ENCODE measurements around the gene KRTAP16-1. TPM values are rescaled to one million over a fixed set of nuclear protein-coding genes. Genes with fewer than 3 reads are reported as not detected.

KRTAP16-1 gene
- total and polyA plus RNA-seq, 12 donors = not detected

- Histone ChIP-seq H3K4me1 (no peaks in the 10 kb centered on the region), H3K9me3 (no peaks in the 10 kb centered on the region), H3K27ac (no peak overlapping the region), H3K36me3 (no peaks in the 10 kb centered on the region), H3K4me3 (no peak overlapping the region), H3K27me3 (peaks cover 0 to 49% (median 32%) of the 10 kb centered on the region in 7 donors)
- TF ChIP-seq, protein P1, sequence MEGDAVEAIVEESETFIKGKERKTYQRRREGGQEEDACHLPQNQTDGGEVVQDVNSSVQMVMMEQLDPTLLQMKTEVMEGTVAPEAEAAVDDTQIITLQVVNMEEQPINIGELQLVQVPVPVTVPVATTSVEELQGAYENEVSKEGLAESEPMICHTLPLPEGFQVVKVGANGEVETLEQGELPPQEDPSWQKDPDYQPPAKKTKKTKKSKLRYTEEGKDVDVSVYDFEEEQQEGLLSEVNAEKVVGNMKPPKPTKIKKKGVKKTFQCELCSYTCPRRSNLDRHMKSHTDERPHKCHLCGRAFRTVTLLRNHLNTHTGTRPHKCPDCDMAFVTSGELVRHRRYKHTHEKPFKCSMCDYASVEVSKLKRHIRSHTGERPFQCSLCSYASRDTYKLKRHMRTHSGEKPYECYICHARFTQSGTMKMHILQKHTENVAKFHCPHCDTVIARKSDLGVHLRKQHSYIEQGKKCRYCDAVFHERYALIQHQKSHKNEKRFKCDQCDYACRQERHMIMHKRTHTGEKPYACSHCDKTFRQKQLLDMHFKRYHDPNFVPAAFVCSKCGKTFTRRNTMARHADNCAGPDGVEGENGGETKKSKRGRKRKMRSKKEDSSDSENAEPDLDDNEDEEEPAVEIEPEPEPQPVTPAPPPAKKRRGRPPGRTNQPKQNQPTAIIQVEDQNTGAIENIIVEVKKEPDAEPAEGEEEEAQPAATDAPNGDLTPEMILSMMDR (IDR thresholded peaks at IDR 0.05) = no peak
- intact Hi-C loops (cut with DNase I) = no loop called here
- DNase-seq (no peak), ATAC-seq (no peak)
These were observed 50.7 kb downstream of the KRTAP16-1 start for GRCh38 chr17:41258406-41258805.

Other genes with a start within 250 kb of the KRTAP16-1 start
Only the 30 nearest of the 36 such genes appear.
- gene KRTAP4-16, start 207.1 kb downstream of the KRTAP16-1 start, total RNA-seq = not detected
- gene KRTAP4-16, start 207.1 kb downstream of the KRTAP16-1 start, polyA plus RNA-seq = not detected
- not detected for gene KRTAP4-9, start 203.9 kb downstream of the KRTAP16-1 start, total RNA-seq
- gene KRTAP4-9, start 203.9 kb downstream of the KRTAP16-1 start, polyA plus RNA-seq = not detected
- not detected for gene KRTAP4-11, start 190.9 kb downstream of the KRTAP16-1 start, total RNA-seq
- not detected for gene KRTAP4-11, start 190.9 kb downstream of the KRTAP16-1 start, polyA plus RNA-seq
- not detected for gene KRTAP4-12, start 185.1 kb downstream of the KRTAP16-1 start, total RNA-seq
- not detected for gene KRTAP4-12, start 185.1 kb downstream of the KRTAP16-1 start, polyA plus RNA-seq
- not detected for gene KRTAP4-6, start 168.8 kb downstream of the KRTAP16-1 start, total RNA-seq
- not detected for gene KRTAP4-6, start 168.8 kb downstream of the KRTAP16-1 start, polyA plus RNA-seq
- gene KRTAP4-5, start 159.5 kb downstream of the KRTAP16-1 start, total RNA-seq = not detected
- not detected for gene KRTAP4-5, start 159.5 kb downstream of the KRTAP16-1 start, polyA plus RNA-seq
- not detected for gene KRTAP4-4, start 148.6 kb downstream of the KRTAP16-1 start, total RNA-seq
- gene KRTAP4-4, start 148.6 kb downstream of the KRTAP16-1 start, polyA plus RNA-seq = not detected
- not detected for gene KRTAP4-3, start 141.1 kb downstream of the KRTAP16-1 start, total RNA-seq
- not detected for gene KRTAP4-3, start 141.1 kb downstream of the KRTAP16-1 start, polyA plus RNA-seq
- gene KRTAP4-2, start 131.1 kb downstream of the KRTAP16-1 start, total RNA-seq = not detected
- not detected for gene KRTAP4-2, start 131.1 kb downstream of the KRTAP16-1 start, polyA plus RNA-seq
- gene KRTAP4-1, start 124.4 kb downstream of the KRTAP16-1 start, total RNA-seq = not detected
- gene KRTAP4-1, start 124.4 kb downstream of the KRTAP16-1 start, polyA plus RNA-seq = not detected
- not detected for gene KRTAP9-1, start 119.4 kb downstream of the KRTAP16-1 start, total RNA-seq
- gene KRTAP9-1, start 119.4 kb downstream of the KRTAP16-1 start, polyA plus RNA-seq = not detected
- not detected for gene KRTAP9-2, start 82.7 kb downstream of the KRTAP16-1 start, total RNA-seq
- not detected for gene KRTAP9-2, start 82.7 kb downstream of the KRTAP16-1 start, polyA plus RNA-seq
- not detected for gene KRTAP9-3, start 76.9 kb downstream of the KRTAP16-1 start, total RNA-seq
- gene KRTAP9-3, start 76.9 kb downstream of the KRTAP16-1 start, polyA plus RNA-seq = not detected
- gene KRTAP9-8, start 71.3 kb downstream of the KRTAP16-1 start, total RNA-seq = not detected
- gene KRTAP9-8, start 71.3 kb downstream of the KRTAP16-1 start, polyA plus RNA-seq = not detected
- gene KRTAP9-4, start 59.6 kb downstream of the KRTAP16-1 start, total RNA-seq = not detected
- gene KRTAP9-4, start 59.6 kb downstream of the KRTAP16-1 start, polyA plus RNA-seq = not detected
- gene KRTAP9-9, start 53.9 kb downstream of the KRTAP16-1 start, total RNA-seq = not detected
- gene KRTAP9-9, start 53.9 kb downstream of the KRTAP16-1 start, polyA plus RNA-seq = not detected
- gene KRTAP9-6, start 43.9 kb downstream of the KRTAP16-1 start, total RNA-seq = not detected
- gene KRTAP9-6, start 43.9 kb downstream of the KRTAP16-1 start, polyA plus RNA-seq = not detected
- gene KRTAP9-7, start 33.6 kb downstream of the KRTAP16-1 start, total RNA-seq = not detected
- not detected for gene KRTAP9-7, start 33.6 kb downstream of the KRTAP16-1 start, polyA plus RNA-seq
- gene KRTAP29-1, start 6.5 kb downstream of the KRTAP16-1 start, total RNA-seq = not detected
- not detected for gene KRTAP29-1, start 6.5 kb downstream of the KRTAP16-1 start, polyA plus RNA-seq
- not detected for gene KRTAP17-1, start 6.4 kb upstream of the KRTAP16-1 start, total RNA-seq
- not detected for gene KRTAP17-1, start 6.4 kb upstream of the KRTAP16-1 start, polyA plus RNA-seq
- not detected for gene KRT33A, start 41.5 kb upstream of the KRTAP16-1 start, total RNA-seq
- gene KRT33A, start 41.5 kb upstream of the KRTAP16-1 start, polyA plus RNA-seq = not detected
- gene KRT33B, start 60.5 kb upstream of the KRTAP16-1 start, total RNA-seq = not detected
- not detected for gene KRT33B, start 60.5 kb upstream of the KRTAP16-1 start, polyA plus RNA-seq
- gene KRT34, start 73.0 kb upstream of the KRTAP16-1 start, total RNA-seq = not detected
- not detected for gene KRT34, start 73.0 kb upstream of the KRTAP16-1 start, polyA plus RNA-seq
- gene KRT31, start 88.3 kb upstream of the KRTAP16-1 start, total RNA-seq = not detected
- under 1 TPM in 1 of 2 donors, not detected in 1; 0.01 TPM for gene KRT31, start 88.3 kb upstream of the KRTAP16-1 start, polyA plus RNA-seq
- gene KRT37, start 115.3 kb upstream of the KRTAP16-1 start, total RNA-seq = not detected
- gene KRT37, start 115.3 kb upstream of the KRTAP16-1 start, polyA plus RNA-seq = not detected
- gene KRT38, start 131.7 kb upstream of the KRTAP16-1 start, total RNA-seq = not detected
- not detected for gene KRT38, start 131.7 kb upstream of the KRTAP16-1 start, polyA plus RNA-seq
- under 1 TPM in 2 of 10 donors, not detected in 8; 0.14 to 0.21 TPM for gene KRT32, start 158.1 kb upstream of the KRTAP16-1 start, total RNA-seq
- gene KRT32, start 158.1 kb upstream of the KRTAP16-1 start, polyA plus RNA-seq = under 1 TPM in 1 of 2 donors, not detected in 1; 0.22 TPM
- gene KRT35, start 171.8 kb upstream of the KRTAP16-1 start, total RNA-seq = not detected
- gene KRT35, start 171.8 kb upstream of the KRTAP16-1 start, polyA plus RNA-seq = not detected
- not detected for gene KRT36, start 180.6 kb upstream of the KRTAP16-1 start, total RNA-seq
- not detected for gene KRT36, start 180.6 kb upstream of the KRTAP16-1 start, polyA plus RNA-seq
- not detected for gene KRT13, start 196.3 kb upstream of the KRTAP16-1 start, total RNA-seq
- 1 to 10 TPM in 1 of 2 donors, not detected in 1; 6.7 TPM for gene KRT13, start 196.3 kb upstream of the KRTAP16-1 start, polyA plus RNA-seq

Measured in heart right ventricle (tissue), 16 donors.